HepG2 (cell line): ENCODE results near the gene DPYD. TPM values are rescaled to one million over a fixed set of nuclear protein-coding genes. Genes with fewer than 3 reads are reported as not detected.

Experiments used
- ATAC-seq: fragments of 200-7000 bp; cut with Tn5 transposase; 3 replicates; pipeline ENCODE4 v1.9.1; 2020; ENCODE audit warnings: mild to moderate bottlenecking, moderate library complexity
- BruUV-seq: library from RNA; stranded (reverse); fragments of 400-500 nt; replicated peaks from 2 replicates; lab custom pipeline; 2021; lab: Mats Ljungman, UMichigan
- CTCF ChIA-PET: fragments of 300-600 bp; formaldehyde crosslinking; extraction: SDS; loops from one replicate; lab custom pipeline; 2021; ENCODE audit warnings: low total read pairs, inconsistent platforms, low intra/inter-chr PET ratio; lab: Yijun Ruan, JAX
- POLR2A ChIA-PET: fragments of 350-600 bp; sonication (Branson Sonifier 250); formaldehyde crosslinking; loops from one replicate; lab custom pipeline; 2020; ENCODE audit warnings: antibody characterized with exemption, inconsistent platforms; lab: Yijun Ruan, JAX
- DNase-seq: peaks from one replicate; pipeline ENCODE4 v3.0.0-alpha.2; 2015; ENCODE audit warnings: low spot score
- FAIRE-seq: peaks from 3 replicates; lab custom pipeline; 2011; peaks lifted over from hg19 to GRCh38; lab: Jason Lieb, UNC
- H2AFZ ChIP-seq: one replicate; pipeline ENCODE4 v1.6.1; 2011; ENCODE audit warnings: low read length, inconsistent platforms
- H3K27ac ChIP-seq: fragments of 300-600 bp; 3 replicates; pipeline ENCODE4 v1.8.0; 2011; ENCODE audit warnings: mixed run types, mild to moderate bottlenecking, mixed read lengths, low read length, inconsistent platforms; ENCODE audit not compliant: insufficient read depth; ENCODE audit errors: extremely low read length
- H3K27me3 ChIP-seq, 2 experiments: fragments of 200-600 bp in 1 of 2; 2 replicates in 1 of 2; 3 replicates in 1 of 2; pipeline versions ENCODE4 v1.6.0 to v1.8.0; 2011; ENCODE audit warnings: low read length in 2 of 2, mild to moderate bottlenecking in 2 of 2, moderate library complexity in 2 of 2, inconsistent platforms in 1 of 2; ENCODE audit not compliant: insufficient read depth in 2 of 2, control insufficient read depth in 1 of 2
- H3K36me3 ChIP-seq, 2 experiments: fragments of 200-600 bp in 1 of 2; replicated peaks in 1 of 2; 2 replicates in 1 of 2; 3 replicates in 1 of 2; pipeline versions ENCODE4 v1.5.1 to v1.8.0; 2011; ENCODE audit warnings: low read length in 2 of 2, inconsistent platforms in 1 of 2; ENCODE audit not compliant: insufficient read depth in 2 of 2, control insufficient read depth in 1 of 2
- H3K4me1 ChIP-seq: 2 replicates; pipeline ENCODE4 v1.5.1; 2012; ENCODE audit warnings: low read length, inconsistent platforms; ENCODE audit not compliant: insufficient read depth
- H3K4me2 ChIP-seq: 2 replicates; pipeline ENCODE4 v1.6.0; 2011; ENCODE audit warnings: low read depth, low read length, inconsistent platforms
- H3K4me3 ChIP-seq, 3 experiments: fragments of 200-600 bp in 1 of 3; sonication (generic), shearing (Covaris generic) in 1 of 3; replicated peaks in 1 of 3; 2 replicates each; pipeline ENCODE4 v1.5.1; 2011 to 2016; ENCODE audit warnings: low read length in 3 of 3, inconsistent platforms in 2 of 3, low read depth in 2 of 3, mild to moderate bottlenecking in 2 of 3, control low read depth in 1 of 3, mixed read lengths in 1 of 3; ENCODE audit not compliant: insufficient read depth in 1 of 3
- H3K79me2 ChIP-seq: one replicate; pipeline ENCODE4 v1.6.1; 2011; ENCODE audit warnings: low read length, inconsistent platforms; ENCODE audit not compliant: insufficient read depth
- H3K9ac ChIP-seq: 2 replicates; pipeline ENCODE4 v1.6.0; 2011; ENCODE audit warnings: mild to moderate bottlenecking, low read depth, low read length, inconsistent platforms; ENCODE audit not compliant: insufficient read depth
- H3K9me3 ChIP-seq: 2 replicates; pipeline ENCODE4 v1.5.1; 2012; ENCODE audit warnings: mild to moderate bottlenecking, low read length
- H4K20me1 ChIP-seq: 2 replicates; pipeline ENCODE4 v1.6.0; 2011; ENCODE audit warnings: inconsistent platforms, mild to moderate bottlenecking, low read length, moderate library complexity; ENCODE audit not compliant: insufficient read depth
- AKAP8 ChIP-seq: sonication (generic); formaldehyde crosslinking; IDR thresholded peaks from 2 replicates; pipeline ENCODE4 v1.5.1; 2020; ENCODE audit warnings: mild to moderate bottlenecking, missing genetic modification reagents
- CHCHD3 ChIP-seq: sonication (generic); formaldehyde crosslinking; IDR thresholded peaks from 2 replicates; pipeline ENCODE4 v1.8.0; 2022; ENCODE audit warnings: mild to moderate bottlenecking, missing genetic modification reagents, moderate library complexity
- FOSL2 ChIP-seq: sonication (generic); formaldehyde crosslinking; IDR thresholded peaks from 2 replicates; pipeline ENCODE4 v1.4.0; 2020; ENCODE audit warnings: missing genetic modification reagents
- FOXO1 ChIP-seq: sonication (generic); formaldehyde crosslinking; IDR thresholded peaks from 2 replicates; pipeline ENCODE4 v1.4.0; 2020; ENCODE audit warnings: missing genetic modification reagents
- PAX8 ChIP-seq: sonication (generic); formaldehyde crosslinking; IDR thresholded peaks from 2 replicates; pipeline ENCODE4 v1.8.0; 2022; ENCODE audit warnings: mild to moderate bottlenecking, missing genetic modification reagents, borderline replicate concordance
- TRIM24 ChIP-seq: sonication (generic); formaldehyde crosslinking; IDR thresholded peaks from 2 replicates; pipeline ENCODE4 v1.8.0; 2022; ENCODE audit warnings: mild to moderate bottlenecking, missing genetic modification reagents
- ZNF577 ChIP-seq: sonication (generic); formaldehyde crosslinking; IDR thresholded peaks from 2 replicates; pipeline ENCODE4 v1.4.0; 2020; ENCODE audit warnings: mild to moderate bottlenecking, low read depth, missing genetic modification reagents, borderline replicate concordance
- ZNF619 ChIP-seq: sonication (generic); formaldehyde crosslinking; IDR thresholded peaks from 2 replicates; pipeline ENCODE4 v1.4.0; 2020; ENCODE audit warnings: mild to moderate bottlenecking, missing genetic modification reagents
- whole genome bisulfite sequencing: methylation state at CpG from one replicate; pipeline ENCODE4 v1.1.6; 2017; ENCODE audit warnings: low lambda C conversion rate; 5-methylcytosine and 5-hydroxymethylcytosine counted together
- in situ Hi-C: cut with HindIII; loops from 2 replicates; pipeline ENCODE4 v1.10.0; 2017; ENCODE audit warnings: low pct_unique_long_range_greater_than_20kb; ENCODE audit not compliant: extremely low pct_ligation_motif_present
- intact Hi-C: fragments of 100-400 bp; cut with micrococcal nuclease; formaldehyde crosslinking; loops from one replicate; pipeline ENCODE4 v1.10.0; 2022; ENCODE audit not compliant: unreplicated experiment
- polyA plus RNA-seq, 8 experiments: library from polyadenylated mRNA; depleted of rRNA in 3 of 8; stranded (reverse) in 7 of 8; unstranded in 1 of 8; fragments of >200 nt; fragmentation: Illumina TruSeq in 4 of 8; extraction: Trizol in 4 of 8; gene quantifications; 2 replicates each; pipeline versions ENCODE4 v1.2.1 to v1.2.3, GENCODE V29; 2011 to 2016; ENCODE audit warnings: low read depth in 4 of 8, missing spikeins in 1 of 8, mixed read lengths in 1 of 8; ENCODE audit not compliant: insufficient read depth in 1 of 8
- total RNA-seq, 5 experiments: library from RNA; depleted of rRNA; stranded (reverse); fragments of >200 nt; fragmentation: Illumina TruSeq; extraction: Trizol; gene quantifications; 2 replicates each; pipeline ENCODE4 v1.2.3, GENCODE V29; 2016; ENCODE audit warnings: low read depth in 1 of 5
- TF ChIP-seq, protein P1 (sequence below): sonication (generic); formaldehyde crosslinking; IDR thresholded peaks from 2 replicates; pipeline ENCODE4 v1.5.1; 2020; ENCODE audit warnings: missing genetic modification reagents, mild to moderate bottlenecking, borderline replicate concordance
- TF ChIP-seq, protein P2 (sequence below), 2 experiments: sonication (generic) in 1 of 2; formaldehyde crosslinking in 1 of 2; IDR thresholded peaks; 2 replicates each; pipeline versions ENCODE4 v1.4.0 to v1.6.1; 2018 to 2020; ENCODE audit warnings: missing genetic modification reagents in 2 of 2, borderline replicate concordance in 1 of 2, low read depth in 1 of 2, mild to moderate bottlenecking in 1 of 2, missing biosample characterization in 1 of 2

Gene DPYD
- total and polyA plus RNA-seq, 2 of the 13 experiments (the other 11 are each of a cell fraction or from before 2014, with no cell fraction given), result 1.3 to 3.4 TPM

DNA sequence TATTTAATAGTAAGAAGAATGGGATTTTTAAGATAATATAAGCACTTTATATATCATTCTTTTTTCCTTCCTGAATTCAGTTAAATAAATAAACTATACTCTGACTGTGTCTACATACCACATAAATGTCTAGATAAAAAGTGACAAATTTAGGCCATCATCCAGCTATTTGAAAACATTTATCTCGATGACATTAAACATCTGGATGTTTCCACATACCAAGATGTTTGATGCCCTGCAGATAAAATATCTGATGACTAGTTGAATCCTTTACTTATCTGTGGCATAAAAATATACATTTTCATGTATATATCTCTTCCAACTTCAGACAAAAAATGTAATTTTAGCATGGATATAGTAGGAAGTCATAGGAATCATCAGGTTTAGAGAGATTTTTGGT lies 348.3 kb downstream of the DPYD start:
- FAIRE-seq (no peak), DNase-seq (no peak), ATAC-seq (no peak)
- ChIA-PET CTCF (no interaction called here), POLR2A (no interaction called here)
- no peak overlapping the region for H3K4me2 ChIP-seq
- H3K9me3 ChIP-seq, result no peaks in the 10 kb centered on the region
- H3K27ac ChIP-seq, result no peak overlapping the region
- no peaks in the 10 kb centered on the region for H4K20me1 ChIP-seq
- H3K4me1 ChIP-seq, result no peaks in the 10 kb centered on the region
- H3K36me3 ChIP-seq, result no peaks in the 10 kb centered on the region
- BruUV-seq, result no TSS peak
- no peak overlapping the region for H3K9ac ChIP-seq
- TF ChIP-seq CHCHD3 (no peak), TRIM24 (CRISPR knock-in tag) (no peak), ZNF619 (CRISPR knock-in tag) (no peak), ZNF577 (CRISPR knock-in tag) (no peak), AKAP8 (CRISPR knock-in tag) (no peak), PAX8 (no peak), FOXO1 (CRISPR knock-in tag) (no peak), FOSL2 (CRISPR knock-in tag) (no peak)
- TF ChIP-seq, protein P1, sequence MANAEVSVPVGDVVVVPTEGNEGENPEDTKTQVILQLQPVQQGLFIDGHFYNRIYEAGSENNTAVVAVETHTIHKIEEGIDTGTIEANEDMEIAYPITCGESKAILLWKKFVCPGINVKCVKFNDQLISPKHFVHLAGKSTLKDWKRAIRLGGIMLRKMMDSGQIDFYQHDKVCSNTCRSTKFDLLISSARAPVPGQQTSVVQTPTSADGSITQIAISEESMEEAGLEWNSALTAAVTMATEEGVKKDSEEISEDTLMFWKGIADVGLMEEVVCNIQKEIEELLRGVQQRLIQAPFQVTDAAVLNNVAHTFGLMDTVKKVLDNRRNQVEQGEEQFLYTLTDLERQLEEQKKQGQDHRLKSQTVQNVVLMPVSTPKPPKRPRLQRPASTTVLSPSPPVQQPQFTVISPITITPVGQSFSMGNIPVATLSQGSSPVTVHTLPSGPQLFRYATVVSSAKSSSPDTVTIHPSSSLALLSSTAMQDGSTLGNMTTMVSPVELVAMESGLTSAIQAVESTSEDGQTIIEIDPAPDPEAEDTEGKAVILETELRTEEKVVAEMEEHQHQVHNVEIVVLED, result no peak
- TF ChIP-seq, protein P2, sequence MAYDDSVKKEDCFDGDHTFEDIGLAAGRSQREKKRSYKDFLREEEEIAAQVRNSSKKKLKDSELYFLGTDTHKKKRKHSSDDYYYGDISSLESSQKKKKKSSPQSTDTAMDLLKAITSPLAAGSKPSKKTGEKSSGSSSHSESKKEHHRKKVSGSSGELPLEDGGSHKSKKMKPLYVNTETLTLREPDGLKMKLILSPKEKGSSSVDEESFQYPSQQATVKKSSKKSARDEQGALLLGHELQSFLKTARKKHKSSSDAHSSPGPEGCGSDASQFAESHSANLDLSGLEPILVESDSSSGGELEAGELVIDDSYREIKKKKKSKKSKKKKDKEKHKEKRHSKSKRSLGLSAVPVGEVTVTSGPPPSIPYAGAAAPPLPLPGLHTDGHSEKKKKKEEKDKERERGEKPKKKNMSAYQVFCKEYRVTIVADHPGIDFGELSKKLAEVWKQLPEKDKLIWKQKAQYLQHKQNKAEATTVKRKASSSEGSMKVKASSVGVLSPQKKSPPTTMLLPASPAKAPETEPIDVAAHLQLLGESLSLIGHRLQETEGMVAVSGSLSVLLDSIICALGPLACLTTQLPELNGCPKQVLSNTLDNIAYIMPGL (CRISPR knock-in tag; IDR thresholded peaks at IDR 0.05; ENCODE audit: borderline replicate concordance in 1 of 2, low read depth in 1 of 2), result no peak
- WGBS, result 37% methylated on average over 1 of the region's 1 CpG
- no peaks in the 10 kb centered on the region for H3K79me2 ChIP-seq
- no peak overlapping the region for H2AFZ ChIP-seq
- in situ Hi-C loops, result no loop called here
- intact Hi-C loops, result no loop called here
- H3K4me3 ChIP-seq, result no peak overlapping the region
- no peaks in the 10 kb centered on the region for H3K27me3 ChIP-seq
